CD4-positive, alpha-beta T cell treated with Interleukin-4 for 1 hour (primary cell): ENCODE measurements around the gene C14orf119.

Experiments
- DNase-seq, 2 donors: peaks; one replicate each; pipeline ENCODE4 v3.0.0-alpha.2; 2020 to 2022

C14orf119 gene

GRCh38 chr14:23112359-23113178 lies 17.3 kb downstream of the C14orf119 start:
- peak in 1 of 2 donors; percentile 39 for DNase-seq

- no peak for DNase-seq
These were observed 18.3 kb downstream of the C14orf119 start for GRCh38 chr14:23113431-23114119.

GRCh38 chr14:23114120-23114458 lies 18.8 kb downstream of the C14orf119 start:
- no peak for DNase-seq

- DNase-seq: no peak
These were observed 19.3 kb downstream of the C14orf119 start for GRCh38 chr14:23114669-23115038.

- DNase-seq: no peak
These were observed 19.9 kb downstream of the C14orf119 start for GRCh38 chr14:23115039-23115731.

- no peak for DNase-seq
These were observed 20.6 kb downstream of the C14orf119 start for GRCh38 chr14:23115918-23116317.

- no peak for DNase-seq
These were observed 22.2 kb downstream of the C14orf119 start for GRCh38 chr14:23117371-23118020.

- DNase-seq: no peak
These were observed 23.4 kb downstream of the C14orf119 start, which contains the start of gene CEBPE for GRCh38 chr14:23118506-23119362. TSS of gene CEBPE (minus strand) at chr14:23119255. CDS start at chr14:23119091, 164 bp downstream.

GRCh38 chr14:23119363-23120327 lies 24.3 kb downstream of the C14orf119 start:
- DNase-seq: peak; percentile 36 to 52

GRCh38 chr14:23120541-23121251 lies 25.4 kb downstream of the C14orf119 start:
- DNase-seq: peak; percentile 84 to 85

- no peak for DNase-seq
These were observed 26.1 kb downstream of the C14orf119 start for GRCh38 chr14:23121361-23121771.

GRCh38 chr14:23122086-23122485 lies 26.8 kb downstream of the C14orf119 start:
- DNase-seq: no peak

- DNase-seq: no peak
These were observed 28.1 kb downstream of the C14orf119 start for GRCh38 chr14:23123419-23123818.

GRCh38 chr14:23124337-23124954 lies 29.1 kb downstream of the C14orf119 start:
- no peak for DNase-seq

- no peak for DNase-seq
These were observed 29.7 kb downstream of the C14orf119 start for GRCh38 chr14:23125011-23125410.

GRCh38 chr14:23125933-23126524 lies 30.7 kb downstream of the C14orf119 start:
- DNase-seq: no peak

- DNase-seq: no peak
These were observed 31.4 kb downstream of the C14orf119 start for GRCh38 chr14:23126548-23127278.

- no peak for DNase-seq
These were observed 32.6 kb downstream of the C14orf119 start for GRCh38 chr14:23127861-23128260.
